ENCODE results near the gene LRRC4. TPM values are rescaled to one million over a fixed set of nuclear protein-coding genes. Genes with fewer than 3 reads are reported as not detected.
A peak's percentile ranks its signal among the peaks of the same experiment; 100 is the strongest.

The LRRC4 gene
- polyA plus RNA-seq, 1 of the 3 experiments (the other 2 are of a cell fraction): 0.44 TPM

DNA sequence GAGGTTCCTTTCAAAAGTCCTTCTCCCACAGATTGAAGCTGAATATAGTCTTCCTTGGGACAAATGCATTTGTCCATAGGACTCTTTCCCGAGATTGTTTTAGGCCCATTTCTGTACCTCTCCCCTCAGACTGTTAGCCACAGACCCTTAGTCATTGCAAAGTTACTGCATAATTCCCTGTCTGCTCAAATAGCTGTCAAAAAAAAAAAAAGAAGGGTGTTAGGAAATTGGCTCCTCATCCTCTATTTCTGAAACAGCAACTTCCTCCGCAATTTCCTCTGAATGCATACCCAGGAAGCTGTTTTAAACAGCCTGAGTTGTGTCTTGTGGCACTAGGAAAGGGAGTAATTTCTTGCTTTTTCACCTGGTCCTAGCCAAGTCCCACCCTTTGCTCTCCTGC is 5.4 kb downstream of the LRRC4 start:
- Histone ChIP-seq H3K4me2 (no peak overlapping the region), H3K36me3 (replicated peaks in 1 of 2; ENCODE audit: control insufficient read depth in 1 of 2, insufficient read depth in 2 of 2, low read length in 1 of 2) (peaks cover 2 to 25% of the 10 kb centered on the region in 2 experiments), H3K79me2 (ENCODE audit: insufficient read depth) (peaks cover 17% of the 10 kb centered on the region; the same call in 1 of the 2 replicates), H3F3A (replicated peaks; ENCODE audit: insufficient read depth) (peaks cover 31% of the 10 kb centered on the region), H3K27me3 (ENCODE audit: insufficient read depth) (no peaks in the 10 kb centered on the region), H2AFZ (ENCODE audit: low read depth) (no peak overlapping the region), H3K4me1 (ENCODE audit: control insufficient read depth in 1 of 2, insufficient read depth in 2 of 2, low read depth in 1 of 2, low read length in 1 of 2) (peaks cover 29 to 65% of the 10 kb centered on the region in 2 experiments), H3K9me3 (no peaks in the 10 kb centered on the region), H4K20me1 (ENCODE audit: insufficient read depth) (peaks cover 78% of the 10 kb centered on the region), H3K27ac (ENCODE audit: low read depth in 2 of 2, low read length in 1 of 2) (peak overlapping the region; percentile 2 to 29; a peak in 2 of 4 replicates), H3K9ac (no peak overlapping the region), H3K4me3 (ENCODE audit: low read depth in 2 of 2, low read length in 1 of 2) (no peak overlapping the region), H3K9me2 (no peaks in the 10 kb centered on the region)
- ChIA-PET CTCF (interaction anchor here (0.5 to 5.7 kb wide), 7 partner anchors 30 to 486 kb away, joined by 3 to 37 read pairs (median 3); no protein-coding TSS in a partner anchor), POLR2A (no interaction called here)
- WGBS (ENCODE audit: low lambda C conversion rate): 97% methylated on average over 2 of the region's 2 CpGs
- no peak for DNase-seq
- TF ChIP-seq POLR2AphosphoS5 (IDR thresholded peaks at IDR 0.05; ENCODE audit: low read depth, low read length) (no peak), MXI1 (IDR thresholded peaks at IDR 0.05; ENCODE audit: low read depth, low read length) (0 out of 2 replicates have a peak, but pooled peaks have one; percentile 4)

- Histone ChIP-seq H3K27ac (ENCODE audit: low read depth in 2 of 2, low read length in 1 of 2) (peak overlapping the region in 1 of 2 experiments; percentile 2; a peak in 1 of 4 replicates), H3K9me2 (no peaks in the 10 kb centered on the region), H3K27me3 (ENCODE audit: insufficient read depth) (no peaks in the 10 kb centered on the region), H4K20me1 (ENCODE audit: insufficient read depth) (peaks cover 78% of the 10 kb centered on the region), H3K36me3 (replicated peaks in 1 of 2; ENCODE audit: control insufficient read depth in 1 of 2, insufficient read depth in 2 of 2, low read length in 1 of 2) (peaks cover 5 to 28% of the 10 kb centered on the region in 2 experiments), H3F3A (replicated peaks; ENCODE audit: insufficient read depth) (peaks cover 36% of the 10 kb centered on the region), H3K9ac (no peak overlapping the region), H3K9me3 (no peaks in the 10 kb centered on the region), H3K4me2 (no peak overlapping the region), H3K79me2 (ENCODE audit: insufficient read depth) (peaks cover 17% of the 10 kb centered on the region; the same call in 1 of the 2 replicates), H3K4me1 (ENCODE audit: control insufficient read depth in 1 of 2, insufficient read depth in 2 of 2, low read depth in 1 of 2, low read length in 1 of 2) (peaks cover 32 to 65% of the 10 kb centered on the region in 2 experiments), H2AFZ (ENCODE audit: low read depth) (no peak overlapping the region), H3K4me3 (ENCODE audit: low read depth in 2 of 2, low read length in 1 of 2) (no peak overlapping the region)
- WGBS (ENCODE audit: low lambda C conversion rate): 64% methylated on average over 6 of the region's 6 CpGs
- TF ChIP-seq FOXM1 (IDR thresholded peaks at IDR 0.05; ENCODE audit: low read depth) (no peak), FOSL2 (IDR thresholded peaks at IDR 0.05; ENCODE audit: borderline replicate concordance, low read depth) (peak; percentile 38; the same call in 1 of the 2 replicates), NFIC (IDR thresholded peaks at IDR 0.05; ENCODE audit: borderline replicate concordance) (0 out of 2 replicates have a peak, but pooled peaks have one; percentile 18), JUND (IDR thresholded peaks at IDR 0.05) (peak; percentile 57), POLR2AphosphoS5 (IDR thresholded peaks at IDR 0.05; ENCODE audit: low read depth, low read length) (no peak)
- DNase-seq: no peak
- CTCF ChIA-PET: interaction anchor here (0.7 to 5.7 kb wide), 8 partner anchors 7 to 486 kb away, joined by 3 to 37 read pairs (median 4); no protein-coding TSS in a partner anchor
- POLR2A ChIA-PET: no interaction called here
Observed at GRCh38 chr7:128025380-128025779, 5.9 kb downstream of the LRRC4 start.

DNA sequence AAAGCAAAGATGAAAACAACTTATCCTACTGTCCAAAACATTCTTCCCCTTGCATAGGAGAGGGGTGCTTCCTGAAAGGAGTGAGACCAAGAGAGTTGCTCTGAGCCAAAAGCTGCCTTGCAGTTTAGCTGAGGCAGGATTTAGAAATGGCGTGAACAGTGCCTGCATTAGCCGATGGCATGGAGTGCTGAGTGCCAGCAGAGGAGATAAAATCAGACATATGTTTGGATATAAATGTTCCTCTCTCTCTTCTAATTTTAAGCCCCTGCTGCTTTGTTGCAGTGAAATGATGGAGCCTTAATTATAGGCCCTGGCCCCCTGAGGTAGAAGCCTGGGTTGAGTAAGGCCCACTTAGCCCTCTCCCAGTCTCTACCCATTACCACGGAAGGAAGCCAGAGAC is 7.1 kb downstream of the LRRC4 start:
- Histone ChIP-seq H2AFZ (ENCODE audit: low read depth) (no peak overlapping the region), H3K4me2 (no peak overlapping the region), H3K9me3 (no peaks in the 10 kb centered on the region), H3K4me3 (ENCODE audit: low read depth in 2 of 2, low read length in 1 of 2) (no peak overlapping the region), H4K20me1 (ENCODE audit: insufficient read depth) (peaks cover 68% of the 10 kb centered on the region), H3K27me3 (ENCODE audit: insufficient read depth) (no peaks in the 10 kb centered on the region), H3K36me3 (replicated peaks in 1 of 2; ENCODE audit: control insufficient read depth in 1 of 2, insufficient read depth in 2 of 2, low read length in 1 of 2) (peaks cover 5 to 23% of the 10 kb centered on the region in 2 experiments), H3K27ac (ENCODE audit: low read depth in 2 of 2, low read length in 1 of 2) (peak overlapping the region; percentile 72 to 82; a peak in 3 of 4 replicates), H3K9me2 (no peaks in the 10 kb centered on the region), H3K4me1 (ENCODE audit: control insufficient read depth in 1 of 2, insufficient read depth in 2 of 2, low read depth in 1 of 2, low read length in 1 of 2) (peaks cover 32 to 67% of the 10 kb centered on the region in 2 experiments), H3K9ac (no peak overlapping the region), H3K79me2 (ENCODE audit: insufficient read depth) (peaks cover 13% of the 10 kb centered on the region; the same call in 1 of the 2 replicates), H3F3A (replicated peaks; ENCODE audit: insufficient read depth) (peaks cover 38% of the 10 kb centered on the region)
- 75% methylated on average over 3 of the region's 3 CpGs for WGBS (ENCODE audit: low lambda C conversion rate)
- ChIA-PET POLR2A (interaction anchor here (0.9 kb wide), 1 partner anchor 9 kb away, joined by 3 read pairs; no protein-coding TSS in a partner anchor), CTCF (interaction anchor here (0.5 to 5.7 kb wide), 8 partner anchors 9 to 315 kb away, joined by 3 to 37 read pairs (median 3); no protein-coding TSS in a partner anchor)
- peak; percentile 74 for DNase-seq
- TF ChIP-seq RCOR1 (IDR thresholded peaks at IDR 0.05; ENCODE audit: low read length) (peak; percentile 96), SIN3A (IDR thresholded peaks at IDR 0.05; ENCODE audit: borderline replicate concordance, low read depth, low read length) (no peak), RFX5 (IDR thresholded peaks at IDR 0.05; ENCODE audit: low read length) (no peak; the same call in 1 of the 2 replicates), CTCF (IDR thresholded peaks at IDR 0.05) (no peak), JUND (IDR thresholded peaks at IDR 0.05) (no peak), CHD2 (IDR thresholded peaks at IDR 0.05; ENCODE audit: low read length, partially characterized antibody) (peak; percentile 28), SMC3 (IDR thresholded peaks at IDR 0.05; ENCODE audit: low read depth, low read length) (no peak), MXI1 (IDR thresholded peaks at IDR 0.05; ENCODE audit: low read depth, low read length) (peak; percentile 54; the same call in 1 of the 2 replicates), NRF1 (IDR thresholded peaks at IDR 0.05; ENCODE audit: low read depth, low read length) (no peak), MEF2A (IDR thresholded peaks at IDR 0.05; ENCODE audit: borderline replicate concordance, low read depth) (no peak), TAF1 (IDR thresholded peaks at IDR 0.05; ENCODE audit: borderline replicate concordance, low read depth, low read length) (no peak), RAD21 (IDR thresholded peaks at IDR 0.05; ENCODE audit: low read length) (peak; percentile 33), NFIC (IDR thresholded peaks at IDR 0.05; ENCODE audit: borderline replicate concordance) (no peak), USF1 (IDR thresholded peaks at IDR 0.05; ENCODE audit: borderline replicate concordance, low read depth) (no peak)
